ENCODE measurements around the gene MAT2B. TPM values are rescaled to one million over a fixed set of nuclear protein-coding genes. Genes with fewer than 3 reads are reported as not detected.

MAT2B gene
- total RNA-seq (2014; rRNA removed; shearing (Covaris generic)) = 116 and 122 TPM in 2 replicates

- peak; percentile 88 for DNase-seq (ENCODE audit: low spot score)
Observed at GRCh38 chr5:163505368-163506094, at the start of gene MAT2B. Gene MAT2B, plus strand, starts transcription at chr5:163505619. Its CDS starts 68 bp downstream, at chr5:163505687.

GRCh38 chr5:163456029-163456589, 49.3 kb upstream of the MAT2B start:
- DNase-seq (ENCODE audit: low spot score) = no peak

- DNase-seq (ENCODE audit: low spot score) = no peak
Observed at GRCh38 chr5:163456840-163457239, 48.6 kb upstream of the MAT2B start.

GRCh38 chr5:163458778-163459385, 46.5 kb upstream of the MAT2B start:
- peak; percentile 12 for DNase-seq (ENCODE audit: low spot score)

- DNase-seq (ENCODE audit: low spot score) = no peak
Observed at GRCh38 chr5:163459462-163459818, 46.0 kb upstream of the MAT2B start.

GRCh38 chr5:163459819-163460561, 45.4 kb upstream of the MAT2B start, which contains the start of gene NUDCD2:
Gene NUDCD2, minus strand, starts transcription at chr5:163460102. Its CDS starts 52 bp downstream, at chr5:163460050.
- DNase-seq (ENCODE audit: low spot score) = peak; percentile 99

- DNase-seq (ENCODE audit: low spot score) = peak; percentile 49
Observed at GRCh38 chr5:163460562-163461171, 44.8 kb upstream of the MAT2B start, which contains the start of gene HMMR. Gene HMMR, plus strand, starts transcription at chr5:163460632. Its CDS starts 61 bp downstream, at chr5:163460693.

- no peak for DNase-seq (ENCODE audit: low spot score)
Observed at GRCh38 chr5:163463063-163463435, 42.4 kb upstream of the MAT2B start.

GRCh38 chr5:163467682-163468081, 37.7 kb upstream of the MAT2B start:
- DNase-seq (ENCODE audit: low spot score) = no peak

- DNase-seq (ENCODE audit: low spot score) = peak; percentile 10
Observed at GRCh38 chr5:163473635-163474243, 31.7 kb upstream of the MAT2B start.

- no peak for DNase-seq (ENCODE audit: low spot score)
Observed at GRCh38 chr5:163475411-163475810, 30.0 kb upstream of the MAT2B start.

- DNase-seq (ENCODE audit: low spot score) = peak; percentile 45
Observed at GRCh38 chr5:163478126-163478981, 27.1 kb upstream of the MAT2B start.

- no peak for DNase-seq (ENCODE audit: low spot score)
Observed at GRCh38 chr5:163478982-163479271, 26.5 kb upstream of the MAT2B start.

- peak; percentile 18 for DNase-seq (ENCODE audit: low spot score)
Observed at GRCh38 chr5:163489055-163489744, 16.2 kb upstream of the MAT2B start.

- no peak for DNase-seq (ENCODE audit: low spot score)
Observed at GRCh38 chr5:163489745-163490075, 15.7 kb upstream of the MAT2B start.

- DNase-seq (ENCODE audit: low spot score) = peak; percentile 66
Observed at GRCh38 chr5:163496286-163496685, 9.1 kb upstream of the MAT2B start.

GRCh38 chr5:163497315-163497714, 8.1 kb upstream of the MAT2B start:
- DNase-seq (ENCODE audit: low spot score) = no peak

- DNase-seq (ENCODE audit: low spot score) = peak; percentile 81
Observed at GRCh38 chr5:163498886-163499285, 6.5 kb upstream of the MAT2B start.

- DNase-seq (ENCODE audit: low spot score) = no peak
Observed at GRCh38 chr5:163502521-163502920, 2.9 kb upstream of the MAT2B start.
